Tibial nerve (tissue), 3 donors: Measurements from ENCODE around the gene GDF9.
A peak's percentile ranks its signal among the peaks of the same experiment; 100 is the strongest.

ENCODE experiments used
- CTCF ChIP-seq, 5 experiments: fragments of 200-600 bp in 3 of 5; fragments of 450-650 bp in 2 of 5; sonication (generic) in 3 of 5; IDR thresholded peaks; one replicate each; pipeline ENCODE4 v1.5.1; 2016 to 2019; ENCODE audit warnings: antibody characterized with exemption in 5 of 5, mild to moderate bottlenecking in 3 of 5, moderate library complexity in 2 of 5
- POLR2A ChIP-seq, 2 donors: fragments of 450-650 bp; IDR thresholded peaks; one replicate each; pipeline ENCODE4 v1.6.1; 2017; ENCODE audit warnings: antibody characterized with exemption in 2 of 2, mild to moderate bottlenecking in 2 of 2, moderate library complexity in 2 of 2

DNA sequence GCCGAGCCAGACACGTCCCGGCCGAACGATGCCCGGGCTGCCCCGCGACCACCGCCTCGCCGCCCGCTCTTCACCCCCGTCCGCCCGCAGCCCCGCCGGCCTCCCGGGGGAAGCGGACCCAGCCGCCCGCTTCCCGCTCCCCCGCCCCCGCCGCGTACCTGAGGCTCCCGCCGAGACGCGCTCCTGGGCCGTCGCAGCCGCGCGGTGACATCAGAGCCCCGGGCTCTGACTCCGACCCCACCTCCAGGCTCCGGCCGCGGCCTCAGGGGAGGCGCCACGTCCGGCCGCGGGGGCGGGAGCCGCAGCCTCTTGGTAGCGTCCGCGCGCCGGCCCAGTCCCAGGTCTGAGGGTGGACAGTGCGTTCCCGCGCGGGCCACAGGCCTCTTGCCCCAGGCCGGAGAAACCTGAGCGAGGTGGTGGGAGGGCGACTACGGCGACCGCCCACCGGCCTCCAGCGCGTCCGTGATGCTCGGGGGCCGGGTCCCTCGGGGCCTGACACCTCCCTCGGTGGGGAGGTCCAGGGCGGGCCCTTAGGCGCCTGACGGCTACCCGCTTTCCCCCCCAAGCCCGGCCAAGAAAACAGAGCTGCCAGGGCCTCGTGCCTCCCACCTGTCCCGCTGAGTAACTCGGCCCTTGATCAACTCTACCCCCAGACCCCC, 35.7 kb downstream of the GDF9 start, which contains the start of gene SHROOM1:
- TF ChIP-seq POLR2A (IDR thresholded peaks at IDR 0.05) (peak in 1 of 2 donors; percentile 34), CTCF (IDR thresholded peaks at IDR 0.05) (no peak)
